Adrenal gland (tissue), 5 donors: ENCODE results near the gene TLX1.

ENCODE experiments used
- POLR2A ChIP-seq, 2 donors: fragments of 450-650 bp; IDR thresholded peaks; one replicate each; pipeline ENCODE4 v1.6.1; 2017; ENCODE audit warnings: antibody characterized with exemption in 2 of 2, mild to moderate bottlenecking in 2 of 2, moderate library complexity in 1 of 2
- TF ChIP-seq, protein P1 (sequence below), 6 experiments: fragments of 450-650 bp in 4 of 6; fragments of 200-600 bp in 2 of 6; sonication (generic) in 1 of 6; IDR thresholded peaks; 1 replicate in 5 of 6; 2 replicates in 1 of 6; pipeline versions ENCODE4 v1.5.1 to v1.8.0; 2016 to 2021; ENCODE audit warnings: antibody characterized with exemption in 6 of 6, mild to moderate bottlenecking in 2 of 6, moderate library complexity in 1 of 6
- donor health status: DM: no; HTN: no; CAD: no.

DNA sequence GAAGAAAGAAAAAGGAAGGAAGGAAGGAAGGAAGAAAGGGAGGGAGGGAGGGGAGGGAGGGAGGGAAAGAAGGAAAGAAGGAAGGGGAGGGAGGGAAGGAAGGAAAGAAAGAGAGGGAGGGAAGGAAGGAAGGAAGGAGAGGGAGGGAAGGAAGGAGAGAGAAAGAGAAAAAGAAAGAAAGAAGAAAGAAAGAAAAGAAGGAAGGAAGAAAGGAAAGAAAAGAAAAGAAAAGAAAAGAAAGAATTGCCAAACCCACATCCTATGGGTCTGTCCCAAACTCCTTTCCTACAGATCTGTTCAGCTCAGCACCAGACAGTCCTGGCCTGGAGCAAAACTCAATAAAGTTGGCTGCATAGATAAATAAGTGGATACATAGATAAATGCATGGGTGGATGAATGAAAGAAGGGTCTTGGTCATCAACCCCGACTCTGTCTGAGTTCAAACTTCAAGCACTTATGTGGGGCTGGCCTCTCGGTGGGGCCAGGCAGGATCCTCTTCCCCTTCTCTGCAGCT lies 17.2 kb upstream of the TLX1 start:
- TF ChIP-seq, protein P1, sequence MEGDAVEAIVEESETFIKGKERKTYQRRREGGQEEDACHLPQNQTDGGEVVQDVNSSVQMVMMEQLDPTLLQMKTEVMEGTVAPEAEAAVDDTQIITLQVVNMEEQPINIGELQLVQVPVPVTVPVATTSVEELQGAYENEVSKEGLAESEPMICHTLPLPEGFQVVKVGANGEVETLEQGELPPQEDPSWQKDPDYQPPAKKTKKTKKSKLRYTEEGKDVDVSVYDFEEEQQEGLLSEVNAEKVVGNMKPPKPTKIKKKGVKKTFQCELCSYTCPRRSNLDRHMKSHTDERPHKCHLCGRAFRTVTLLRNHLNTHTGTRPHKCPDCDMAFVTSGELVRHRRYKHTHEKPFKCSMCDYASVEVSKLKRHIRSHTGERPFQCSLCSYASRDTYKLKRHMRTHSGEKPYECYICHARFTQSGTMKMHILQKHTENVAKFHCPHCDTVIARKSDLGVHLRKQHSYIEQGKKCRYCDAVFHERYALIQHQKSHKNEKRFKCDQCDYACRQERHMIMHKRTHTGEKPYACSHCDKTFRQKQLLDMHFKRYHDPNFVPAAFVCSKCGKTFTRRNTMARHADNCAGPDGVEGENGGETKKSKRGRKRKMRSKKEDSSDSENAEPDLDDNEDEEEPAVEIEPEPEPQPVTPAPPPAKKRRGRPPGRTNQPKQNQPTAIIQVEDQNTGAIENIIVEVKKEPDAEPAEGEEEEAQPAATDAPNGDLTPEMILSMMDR (IDR thresholded peaks at IDR 0.05) = no peak
- no peak for TF ChIP-seq POLR2A (IDR thresholded peaks at IDR 0.05)
